Right lobe of liver (tissue), 6 donors: ENCODE results near the gene MOXD1. TPM values are rescaled to one million over a fixed set of nuclear protein-coding genes. Genes with fewer than 3 reads are reported as not detected.

ENCODE experiments used
- ATAC-seq, 4 donors: fragments of 200-7000 bp; cut with Tn5 transposase; one replicate each; pipeline ENCODE4 v1.9.1; 2020; ENCODE audit warnings: mild to moderate bottlenecking in 4 of 4, moderate library complexity in 4 of 4
- DNase-seq, 3 donors: peaks; one replicate each; pipeline ENCODE4 v3.0.0-alpha.2; 2020
- H3K27ac ChIP-seq, 3 donors: fragments of 200-600 bp; one replicate each; pipeline ENCODE4 v1.8.0; 2022
- H3K27me3 ChIP-seq, 2 donors: fragments of 200-600 bp; one replicate each; pipeline ENCODE4 v1.8.0; 2022
- H3K36me3 ChIP-seq, 4 donors: fragments of 200-600 bp; sonication (generic) in 1 of 4; one replicate each; pipeline versions ENCODE4 v1.5.1 to v1.8.0; 2017 to 2022; ENCODE audit warnings: control low read depth in 1 of 4
- H3K4me1 ChIP-seq, 4 donors: fragments of 200-600 bp; sonication (generic) in 1 of 4; one replicate each; pipeline versions ENCODE4 v1.5.1 to v1.8.0; 2017 to 2022; ENCODE audit warnings: control low read depth in 1 of 4
- H3K4me3 ChIP-seq, 3 donors: fragments of 200-600 bp; one replicate each; pipeline ENCODE4 v1.8.0; 2022
- H3K9me3 ChIP-seq, 4 donors: fragments of 200-600 bp; sonication (generic) in 1 of 4; one replicate each; pipeline versions ENCODE4 v1.5.1 to v1.8.0; 2017 to 2022; ENCODE audit warnings: control low read depth in 1 of 4
- CTCF ChIP-seq, 4 donors: fragments of 200-600 bp in 3 of 4; fragments of 450-650 bp in 1 of 4; IDR thresholded peaks; one replicate each; pipeline versions ENCODE4 v1.5.1 to v1.8.0; 2016 to 2022; ENCODE audit warnings: antibody characterized with exemption in 4 of 4, mild to moderate bottlenecking in 2 of 4
- POLR2A ChIP-seq: fragments of 450-650 bp; IDR thresholded peaks from one replicate; pipeline ENCODE4 v1.6.1; 2017; ENCODE audit warnings: antibody characterized with exemption, mild to moderate bottlenecking
- WGBS: methylation state at CpG from one replicate; pipeline ENCODE4 v1.1.6; 2018; ENCODE audit warnings: low coverage, low lambda C conversion rate; ENCODE audit not compliant: insufficient coverage; ENCODE audit errors: missing lambda C conversion rate; 5-methylcytosine and 5-hydroxymethylcytosine counted together
- intact Hi-C, 2 donors: fragments of 100-400 bp; cut with DNase I; formaldehyde crosslinking; loops; one replicate each; pipeline versions ENCODE4 v1.11.2 to v1.14.1; 2022
- total RNA-seq, 6 experiments: library from RNA; depleted of rRNA in 2 of 6; stranded (reverse); fragments of >200 nt in 2 of 6; fragmentation: NEBNext Ultra II Directional in 3 of 6; extraction: Animal tissue kit (Norgen Biotek cat#: 25700) in 3 of 6; gene quantifications; one replicate each; pipeline versions ENCODE4 v1.1.0 to v1.2.4, GENCODE V29; 2016 to 2023
- donor health status: DM: no; HTN: yes; CAD: no.
- donor health status: DM: no; HTN: no; CAD: no.
- donor health status: DM: no; HTN: no; CAD: no.
- donor health status: DM: no; HTN: yes; CAD: no.
- donor health status: DM: no; HTN: yes; CAD: no.

MOXD1 gene
- total RNA-seq, 6 experiments from 2014 or later, result 0.24 to 2.3 (median 1.0) TPM; not detected in 1

GRCh38 chr6:132382630-132383175 is 18.6 kb downstream of the MOXD1 start:
- intact Hi-C loops, result no loop called here
- H3K27ac ChIP-seq, result no peak overlapping the region
- H3K4me1 ChIP-seq, result no peaks in the 10 kb centered on the region
- no peaks in the 10 kb centered on the region for H3K9me3 ChIP-seq
- no peak for TF ChIP-seq CTCF (IDR thresholded peaks at IDR 0.05)
- no peaks in the 10 kb centered on the region for H3K36me3 ChIP-seq
- DNase-seq, result no peak
- H3K4me3 ChIP-seq, result no peak overlapping the region
- no peak for ATAC-seq
- 68% methylated on average over 3 of the region's 3 CpGs for WGBS
- no peaks in the 10 kb centered on the region for H3K27me3 ChIP-seq

- TF ChIP-seq POLR2A, result no peak
- no peak for TF ChIP-seq CTCF (IDR thresholded peaks at IDR 0.05)
- WGBS, result 25% methylated on average over 1 of the region's 1 CpG
- Histone ChIP-seq H3K9me3 (no peaks in the 10 kb centered on the region), H3K36me3 (no peaks in the 10 kb centered on the region), H3K27me3 (no peaks in the 10 kb centered on the region), H3K4me1 (no peaks in the 10 kb centered on the region), H3K27ac (no peak overlapping the region), H3K4me3 (no peak overlapping the region)
- DNase-seq (no peak), ATAC-seq (no peak)
- intact Hi-C loops, result no loop called here
Observed at GRCh38 chr6:132381381-132381780, 19.9 kb downstream of the MOXD1 start.

GRCh38 chr6:132380358-132381029 is 20.8 kb downstream of the MOXD1 start:
- Histone ChIP-seq H3K4me1 (no peaks in the 10 kb centered on the region), H3K4me3 (no peak overlapping the region), H3K27me3 (no peaks in the 10 kb centered on the region), H3K36me3 (no peaks in the 10 kb centered on the region), H3K27ac (no peak overlapping the region), H3K9me3 (no peaks in the 10 kb centered on the region)
- WGBS, result 61% methylated on average over 3 of the region's 3 CpGs
- no peak for TF ChIP-seq CTCF (IDR thresholded peaks at IDR 0.05)
- TF ChIP-seq POLR2A, result no peak
- intact Hi-C loops, result no loop called here
- ATAC-seq (no peak), DNase-seq (no peak)

- no peak overlapping the region for H3K27ac ChIP-seq
- ATAC-seq (no peak), DNase-seq (no peak)
- no peaks in the 10 kb centered on the region for H3K27me3 ChIP-seq
- intact Hi-C loops, result no loop called here
- WGBS, result 72% methylated on average over 4 of the region's 4 CpGs
- no peaks in the 10 kb centered on the region for H3K4me1 ChIP-seq
- no peak overlapping the region for H3K4me3 ChIP-seq
- H3K36me3 ChIP-seq, result no peaks in the 10 kb centered on the region
- no peaks in the 10 kb centered on the region for H3K9me3 ChIP-seq
- no peak for TF ChIP-seq CTCF (IDR thresholded peaks at IDR 0.05)
- TF ChIP-seq POLR2A, result no peak
Observed at GRCh38 chr6:132369526-132369925, 31.7 kb downstream of the MOXD1 start.
